NCI-H526 treated with DMSO at 0.1 percent for 48 hours (cell line): Measurements from ENCODE around the gene ZBTB11.
"Not testable (repeated sequence)": the region's sequence is repeated elsewhere in the genome, so short reads cannot be mapped to it uniquely, and the experiment has no call there.

Experiments used
- DNase-seq: peaks from one replicate; lab custom pipeline; 2025; lab: John Stamatoyannopoulos, UW

The ZBTB11 gene

GRCh38 chr3:101676765-101677435, at the start of gene ZBTB11:
TSS of gene ZBTB11 (minus strand) at chr3:101677132. CDS start at chr3:101676914, 218 bp downstream.
- no peak for DNase-seq

- DNase-seq = no peak
These were observed 49.0 kb upstream of the ZBTB11 start for GRCh38 chr3:101725890-101726275.

GRCh38 chr3:101725194-101725889, 48.4 kb upstream of the ZBTB11 start:
- DNase-seq = no peak

- peak; percentile 96 for DNase-seq
These were observed 47.6 kb upstream of the ZBTB11 start, which contains the start of gene CEP97 for GRCh38 chr3:101724329-101725193. TSS of gene CEP97 (plus strand) at chr3:101724614. CDS start at chr3:101724677, 63 bp downstream.

- DNase-seq = no peak
These were observed 45.7 kb upstream of the ZBTB11 start for GRCh38 chr3:101722394-101723173.

GRCh38 chr3:101720851-101721840, 44.2 kb upstream of the ZBTB11 start:
- no peak for DNase-seq

GRCh38 chr3:101719604-101720185, 42.8 kb upstream of the ZBTB11 start:
- no peak for DNase-seq

- no peak for DNase-seq
These were observed 41.5 kb upstream of the ZBTB11 start for GRCh38 chr3:101718455-101718854.

- no peak for DNase-seq
These were observed 32.2 kb upstream of the ZBTB11 start for GRCh38 chr3:101709126-101709525.

GRCh38 chr3:101704639-101705038, 27.7 kb upstream of the ZBTB11 start:
- not testable (repeated sequence) for DNase-seq

- DNase-seq = no peak
These were observed 26.2 kb upstream of the ZBTB11 start for GRCh38 chr3:101703169-101703568.

- DNase-seq = no peak
These were observed 25.8 kb upstream of the ZBTB11 start for GRCh38 chr3:101702726-101703125.

- no peak for DNase-seq
These were observed 25.0 kb upstream of the ZBTB11 start for GRCh38 chr3:101701696-101702634.

- DNase-seq = no peak
These were observed 18.9 kb upstream of the ZBTB11 start for GRCh38 chr3:101695779-101696372.

GRCh38 chr3:101694836-101695235, 17.9 kb upstream of the ZBTB11 start:
- DNase-seq = not testable (repeated sequence)

GRCh38 chr3:101693540-101693939, 16.6 kb upstream of the ZBTB11 start:
- DNase-seq = not testable (repeated sequence)

- not testable (repeated sequence) for DNase-seq
These were observed 15.0 kb upstream of the ZBTB11 start for GRCh38 chr3:101691685-101692671.
